Measurements from ENCODE around the gene ADAMTS13. TPM values are rescaled to one million over a fixed set of nuclear protein-coding genes. Genes with fewer than 3 reads are reported as not detected.

Gene ADAMTS13
- polyA plus RNA-seq, 1 experiment, result 0.86 TPM

DNA sequence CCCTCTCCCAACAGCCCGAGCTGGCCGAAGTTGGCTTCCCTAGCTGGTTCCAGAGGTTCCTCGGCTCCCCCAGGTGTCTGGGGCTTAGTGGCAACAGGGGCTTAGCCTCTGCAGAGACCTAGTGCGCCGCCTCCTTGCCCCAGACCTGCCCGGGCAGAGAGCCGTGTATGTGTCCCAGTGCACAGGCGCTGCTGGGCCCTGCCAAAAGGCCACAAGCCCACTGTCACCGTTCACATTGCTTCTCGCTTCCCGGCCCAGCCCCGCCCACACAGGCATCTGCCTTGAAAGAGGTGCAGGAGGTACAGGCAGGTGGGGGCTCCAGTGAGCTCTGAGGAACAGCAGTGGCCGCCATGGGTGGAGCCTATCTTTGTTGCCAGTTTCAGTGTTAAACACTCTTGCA lies 35.1 kb downstream of the ADAMTS13 start:
- H3K27ac ChIP-seq (ENCODE audit: low read depth, low read length), result no peak overlapping the region
- no peaks in the 10 kb centered on the region for H3K9me3 ChIP-seq (ENCODE audit: control insufficient read depth, insufficient read depth, low read length)
- H3K4me3 ChIP-seq (ENCODE audit: low read depth, low read length), result no peak overlapping the region
- ChIA-PET CTCF (no interaction called here), POLR2A (no interaction called here)
- no peak for DNase-seq (ENCODE audit: low read depth, low spot score)
- TF ChIP-seq, protein P1, sequence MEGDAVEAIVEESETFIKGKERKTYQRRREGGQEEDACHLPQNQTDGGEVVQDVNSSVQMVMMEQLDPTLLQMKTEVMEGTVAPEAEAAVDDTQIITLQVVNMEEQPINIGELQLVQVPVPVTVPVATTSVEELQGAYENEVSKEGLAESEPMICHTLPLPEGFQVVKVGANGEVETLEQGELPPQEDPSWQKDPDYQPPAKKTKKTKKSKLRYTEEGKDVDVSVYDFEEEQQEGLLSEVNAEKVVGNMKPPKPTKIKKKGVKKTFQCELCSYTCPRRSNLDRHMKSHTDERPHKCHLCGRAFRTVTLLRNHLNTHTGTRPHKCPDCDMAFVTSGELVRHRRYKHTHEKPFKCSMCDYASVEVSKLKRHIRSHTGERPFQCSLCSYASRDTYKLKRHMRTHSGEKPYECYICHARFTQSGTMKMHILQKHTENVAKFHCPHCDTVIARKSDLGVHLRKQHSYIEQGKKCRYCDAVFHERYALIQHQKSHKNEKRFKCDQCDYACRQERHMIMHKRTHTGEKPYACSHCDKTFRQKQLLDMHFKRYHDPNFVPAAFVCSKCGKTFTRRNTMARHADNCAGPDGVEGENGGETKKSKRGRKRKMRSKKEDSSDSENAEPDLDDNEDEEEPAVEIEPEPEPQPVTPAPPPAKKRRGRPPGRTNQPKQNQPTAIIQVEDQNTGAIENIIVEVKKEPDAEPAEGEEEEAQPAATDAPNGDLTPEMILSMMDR (IDR thresholded peaks at IDR 0.05; ENCODE audit: low read depth, low read length), result no peak
- peaks cover 6% of the 10 kb centered on the region for H3K27me3 ChIP-seq (ENCODE audit: control insufficient read depth, insufficient read depth, low read length)

DNA sequence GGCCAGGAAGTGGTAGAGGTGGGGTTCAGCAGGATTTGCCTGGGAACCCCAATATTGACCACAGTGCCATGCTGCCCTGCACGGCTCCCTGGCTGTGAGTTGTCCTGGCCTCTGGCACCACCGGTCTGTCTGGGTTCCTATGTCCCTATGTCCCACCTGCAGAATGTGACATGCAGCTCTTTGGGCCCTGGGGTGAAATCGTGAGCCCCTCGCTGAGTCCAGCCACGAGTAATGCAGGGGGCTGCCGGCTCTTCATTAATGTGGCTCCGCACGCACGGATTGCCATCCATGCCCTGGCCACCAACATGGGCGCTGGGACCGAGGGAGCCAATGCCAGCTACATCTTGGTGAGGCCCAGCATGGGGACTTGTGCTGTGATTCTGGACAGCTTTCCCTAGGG lies 35.6 kb downstream of the ADAMTS13 start:
- ChIA-PET CTCF (no interaction called here), POLR2A (no interaction called here)
- TF ChIP-seq, protein P1 (IDR thresholded peaks at IDR 0.05; ENCODE audit: low read depth, low read length), result no peak
- Histone ChIP-seq H3K4me3 (ENCODE audit: low read depth, low read length) (no peak overlapping the region), H3K27ac (ENCODE audit: low read depth, low read length) (no peak overlapping the region), H3K9me3 (ENCODE audit: control insufficient read depth, insufficient read depth, low read length) (no peaks in the 10 kb centered on the region), H3K27me3 (ENCODE audit: control insufficient read depth, insufficient read depth, low read length) (peaks cover 5% of the 10 kb centered on the region)
- no peak for DNase-seq (ENCODE audit: low read depth, low spot score)

DNA sequence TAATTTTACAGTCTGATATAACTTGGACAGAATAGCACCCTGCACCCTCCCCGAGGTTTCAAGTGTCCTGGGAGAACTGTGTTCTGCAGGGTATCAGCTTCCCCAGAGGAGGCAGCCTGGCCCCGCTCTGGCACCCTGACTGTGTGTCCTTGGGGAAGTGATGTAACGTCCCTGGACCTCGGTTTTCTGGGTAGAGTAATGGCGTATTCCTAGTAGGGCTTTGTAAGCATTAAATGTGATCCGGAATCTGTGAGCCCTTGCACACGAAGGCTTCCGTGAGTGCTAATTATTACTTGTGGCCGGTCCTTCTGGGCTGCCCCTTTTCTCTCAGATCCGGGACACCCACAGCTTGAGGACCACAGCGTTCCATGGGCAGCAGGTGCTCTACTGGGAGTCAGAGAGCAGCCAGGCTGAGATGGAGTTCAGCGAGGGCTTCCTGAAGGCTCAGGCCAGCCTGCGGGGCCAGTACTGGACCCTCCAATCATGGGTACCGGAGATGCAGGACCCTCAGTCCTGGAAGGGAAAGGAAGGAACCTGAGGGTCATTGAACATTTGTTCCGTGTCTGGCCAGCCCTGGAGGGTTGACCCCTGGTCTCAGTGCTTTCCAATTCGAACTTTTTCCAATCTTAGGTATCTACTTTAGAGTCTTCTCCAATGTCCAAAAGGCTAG lies 36.6 kb downstream of the ADAMTS13 start:
- ChIA-PET POLR2A (interaction anchor here (0.7 to 1.5 kb wide), 4 partner anchors 11 to 111 kb away, joined by 3 to 5 read pairs (median 4); partner anchors contain the start of genes MED22 and RPL7A), CTCF (interaction anchor here (0.8 to 1.5 kb wide), 2 partner anchors 14 to 28 kb away, joined by 3 to 6 read pairs; no protein-coding TSS in a partner anchor)
- TF ChIP-seq, protein P1 (IDR thresholded peaks at IDR 0.05; ENCODE audit: low read depth, low read length), result no peak
- no peaks in the 10 kb centered on the region for H3K9me3 ChIP-seq (ENCODE audit: control insufficient read depth, insufficient read depth, low read length)
- H3K27ac ChIP-seq (ENCODE audit: low read depth, low read length), result no peak overlapping the region
- DNase-seq (ENCODE audit: low read depth, low spot score), result no peak
- H3K4me3 ChIP-seq (ENCODE audit: low read depth, low read length), result peak overlapping the region; percentile 86
- H3K27me3 ChIP-seq (ENCODE audit: control insufficient read depth, insufficient read depth, low read length), result peaks cover 4% of the 10 kb centered on the region

DNA sequence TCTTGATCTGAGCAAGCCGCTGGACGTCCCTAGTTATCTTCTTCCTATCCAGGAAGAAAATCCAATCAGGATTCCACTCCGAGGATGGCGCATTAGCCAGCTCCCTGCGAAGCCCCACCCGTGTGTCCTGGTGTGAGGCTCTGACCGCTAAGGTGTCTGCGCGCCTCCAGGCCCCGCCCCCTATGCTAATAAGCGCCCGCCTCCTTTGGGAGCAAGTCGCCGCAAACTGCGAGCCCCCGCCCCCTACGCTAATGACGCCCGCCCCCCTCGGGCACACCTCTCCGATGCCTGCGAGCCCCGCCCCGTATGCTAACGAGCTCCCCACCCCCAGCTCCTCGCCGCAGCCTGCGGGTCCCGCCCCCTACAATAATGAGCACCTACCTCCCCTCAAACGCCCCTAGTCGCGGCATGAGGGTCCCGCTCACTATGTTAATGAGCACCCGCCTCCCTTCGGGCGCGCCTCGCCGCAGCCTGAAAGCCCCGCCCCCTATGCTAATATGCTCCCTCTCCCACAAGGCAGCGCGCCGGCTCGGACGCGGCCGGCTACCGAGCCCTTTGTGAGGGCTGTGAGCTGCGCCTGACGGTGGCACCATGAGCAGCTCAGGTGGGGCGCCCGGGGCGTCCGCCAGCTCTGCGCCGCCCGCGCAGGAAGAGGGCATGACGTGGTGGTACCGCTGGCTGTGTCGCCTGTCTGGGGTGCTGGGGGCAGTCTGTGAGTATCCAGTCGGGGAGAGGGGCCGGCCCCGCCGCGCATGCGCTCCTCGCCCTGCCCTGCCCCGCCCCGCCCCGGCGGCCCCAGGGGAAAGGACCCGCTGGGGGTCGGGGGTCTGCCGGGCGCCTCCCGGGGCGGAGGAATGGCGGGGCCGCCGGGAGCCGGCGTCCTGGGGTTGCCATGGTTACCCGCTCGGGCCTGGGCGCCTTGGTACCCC lies 37.6 kb downstream of the ADAMTS13 start, which contains the start of gene CACFD1:
TSS of gene CACFD1 (plus strand) at position 503 of the 929 bp plus-strand sequence. CDS start at position 592, 89 bp downstream.
- DNase-seq (ENCODE audit: low read depth, low spot score), result peak; percentile 62
- Histone ChIP-seq H3K4me3 (ENCODE audit: low read depth, low read length) (peak within 1 kb of the TSS; percentile 86), H3K9me3 (ENCODE audit: control insufficient read depth, insufficient read depth, low read length) (no peaks in the 10 kb centered on the region), H3K27ac (ENCODE audit: low read depth, low read length) (no peak within 1 kb of the TSS), H3K27me3 (ENCODE audit: control insufficient read depth, insufficient read depth, low read length) (peaks cover 4% of the 10 kb centered on the region)
- TF ChIP-seq, protein P1 (IDR thresholded peaks at IDR 0.05; ENCODE audit: low read depth, low read length), result no peak
- ChIA-PET CTCF (interaction anchor here (0.7 to 1.5 kb wide), 3 partner anchors 15 to 27 kb away, joined by 3 to 6 read pairs (median 4); no protein-coding TSS in a partner anchor), POLR2A (interaction anchor here (0.7 to 1.5 kb wide), 4 partner anchors 10 to 112 kb away, joined by 3 to 5 read pairs (median 4); partner anchors contain the start of genes MED22 and RPL7A)
